CD4-positive, alpha-beta T cell treated with Interleukin-6 at 100 ng/mL for 8 hours (primary cell): ENCODE data around the gene RGL2.
A peak's percentile ranks its signal among the peaks of the same experiment; 100 is the strongest.
"Not testable (repeated sequence)": the region's sequence is repeated elsewhere in the genome, so short reads cannot be mapped to it uniquely, and the experiment has no call there.

Source experiments
- DNase-seq: peaks from one replicate; pipeline ENCODE4 v3.0.0-alpha.2; 2020; ENCODE audit warnings: mixed read lengths, low spot score

Gene RGL2

GRCh38 chr6:33294086-33294823 is 4.5 kb downstream of the RGL2 start:
- DNase-seq: no peak

- DNase-seq: no peak
These were observed 5.6 kb downstream of the RGL2 start for GRCh38 chr6:33292996-33293682.

- DNase-seq: no peak
These were observed 8.3 kb downstream of the RGL2 start for GRCh38 chr6:33290459-33290858.

- no peak for DNase-seq
These were observed 8.9 kb downstream of the RGL2 start for GRCh38 chr6:33289784-33290315.

GRCh38 chr6:33288921-33289783 is 9.6 kb downstream of the RGL2 start, which contains the start of the genes PFDN6 and WDR46:
Gene PFDN6, plus strand, starts transcription at chr6:33289601. Its CDS starts 256 bp downstream, at chr6:33289857.
Gene WDR46, minus strand, starts transcription at chr6:33289239. Its CDS starts 69 bp downstream, at chr6:33289170.
- DNase-seq: peak; percentile 82

- DNase-seq: no peak
These were observed 10.4 kb downstream of the RGL2 start for GRCh38 chr6:33288141-33288920.

- no peak for DNase-seq
These were observed 11.5 kb downstream of the RGL2 start for GRCh38 chr6:33286946-33287914.

- DNase-seq: not testable (repeated sequence)
These were observed 13.5 kb downstream of the RGL2 start for GRCh38 chr6:33285214-33285613.

- no peak for DNase-seq
These were observed 18.2 kb downstream of the RGL2 start for GRCh38 chr6:33280539-33280938.

- no peak for DNase-seq
These were observed 18.7 kb downstream of the RGL2 start for GRCh38 chr6:33279971-33280511.

- DNase-seq: no peak
These were observed 19.5 kb downstream of the RGL2 start for GRCh38 chr6:33279257-33279695.

GRCh38 chr6:33278810-33279209 is 19.9 kb downstream of the RGL2 start:
- no peak for DNase-seq

- no peak for DNase-seq
These were observed 20.4 kb downstream of the RGL2 start for GRCh38 chr6:33278392-33278741.

- DNase-seq: no peak
These were observed 20.9 kb downstream of the RGL2 start for GRCh38 chr6:33277663-33278391.

- peak; percentile 67 for DNase-seq
These were observed 21.7 kb downstream of the RGL2 start, which contains the start of gene B3GALT4 for GRCh38 chr6:33276864-33277662. Gene B3GALT4, plus strand, starts transcription at chr6:33277123. Its CDS starts 297 bp downstream, at chr6:33277420.

- no peak for DNase-seq
These were observed 22.2 kb downstream of the RGL2 start for GRCh38 chr6:33276581-33276863.

GRCh38 chr6:33275795-33276580 is 22.8 kb downstream of the RGL2 start:
- not testable (repeated sequence) for DNase-seq
